Measurements from ENCODE around the gene BBIP1. TPM values are rescaled to one million over a fixed set of nuclear protein-coding genes. Genes with fewer than 3 reads are reported as not detected.
"Not testable (repeated sequence)": the region's sequence is repeated elsewhere in the genome, so short reads cannot be mapped to it uniquely, and the experiment has no call there.

BBIP1 gene
- total and polyA plus RNA-seq, 11 donors, result 19.3 to 32.4 (median 25.8) TPM

DNA sequence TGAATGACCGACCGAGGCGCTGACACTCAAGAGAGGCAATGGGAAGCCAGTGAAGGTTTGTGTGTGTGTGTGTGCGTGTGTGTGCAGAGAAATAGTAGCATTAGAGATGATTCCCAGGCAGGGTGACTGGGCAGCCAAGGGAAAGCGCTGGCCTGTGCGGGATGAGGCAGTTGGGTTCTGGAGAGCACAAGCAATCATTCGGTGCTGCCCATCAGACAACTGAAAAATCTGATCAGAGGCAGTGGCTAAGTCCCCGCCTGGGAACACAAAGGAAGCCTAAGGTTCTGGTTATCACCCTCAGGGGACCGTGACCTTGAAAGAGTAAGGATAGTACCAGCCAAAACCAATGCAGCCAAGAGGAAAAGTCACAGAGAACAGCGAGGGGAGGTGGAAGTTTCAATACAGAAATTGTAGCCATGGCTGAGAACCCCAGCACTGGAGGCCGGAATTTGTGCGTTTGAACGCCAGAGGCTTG lies 48.1 kb downstream of the BBIP1 start:
- 55 to 63% (median 61%) methylated on average over 13 of the region's 13 CpGs for WGBS, 4 donors
- intact Hi-C loops (cut with DNase I), result loop anchor here in 8 of 10 donors (1.0 to 10.0 kb wide), 10 partner anchors 34 to 366 kb away; no protein-coding TSS in a partner anchor

DNA sequence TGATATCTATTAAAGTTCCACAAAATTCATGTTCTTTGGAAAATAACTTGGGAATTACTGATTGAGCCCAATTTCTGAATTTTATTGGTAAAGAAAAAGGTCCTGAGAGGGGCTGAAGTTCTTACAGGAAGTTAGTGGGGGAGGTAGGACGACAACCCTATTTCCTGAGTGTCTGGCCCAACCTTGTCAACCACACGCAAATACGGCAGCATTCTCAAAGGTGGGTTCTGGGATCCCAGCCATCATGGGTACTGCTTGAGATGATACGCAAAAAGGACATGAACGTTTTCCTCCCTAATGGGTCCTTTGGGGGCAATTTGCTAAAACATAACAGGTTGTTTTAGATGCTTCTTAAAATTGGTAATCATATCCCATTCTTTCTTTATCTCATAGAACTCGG lies 50.0 kb downstream of the BBIP1 start:
- intact Hi-C loops (cut with DNase I), result loop anchor here in 2 of 10 donors (5.0 to 10.0 kb wide), 2 partner anchors 42 to 64 kb away; no protein-coding TSS in a partner anchor
- WGBS, 4 donors, result 62 to 74% (median 72%) methylated on average over 6 of the region's 6 CpGs
- H3K4me3 ChIP-seq, result peak overlapping the region in 1 of 12 donors; percentile 19
- peaks cover 0 to 82% (median 16%) of the 10 kb centered on the region in 12 donors for H3K4me1 ChIP-seq
- no peak for TF ChIP-seq CTCF (IDR thresholded peaks at IDR 0.05)
- TF ChIP-seq POLR2A (IDR thresholded peaks at IDR 0.05), result no peak
- ATAC-seq, result no peak
- no peaks in the 10 kb centered on the region for H3K27me3 ChIP-seq
- H3K36me3 ChIP-seq, result no peaks in the 10 kb centered on the region
- H3K27ac ChIP-seq, result peak overlapping the region in 1 of 12 donors; percentile 99
- no peak for DNase-seq
- no peaks in the 10 kb centered on the region for H3K9me3 ChIP-seq

More for the DNA sequence above, 48.1 kb downstream of the BBIP1 start:
- Histone ChIP-seq H3K9me3 (no peaks in the 10 kb centered on the region), H3K36me3 (peaks cover 0 to 3% (median 0%) of the 10 kb centered on the region in 9 donors), H3K27ac (peak overlapping the region; percentile 79 to 99 (median 95)), H3K4me3 (peak overlapping the region in 11 of 12 donors; percentile 68 to 100 (median 93)), H3K27me3 (no peaks in the 10 kb centered on the region), H3K4me1 (peaks cover 0 to 83% (median 18%) of the 10 kb centered on the region in 12 donors)
- no peak for TF ChIP-seq POLR2A (IDR thresholded peaks at IDR 0.05)
- no peak for TF ChIP-seq CTCF (IDR thresholded peaks at IDR 0.05)
- DNase-seq, result no peak
- ATAC-seq, result no peak

DNA sequence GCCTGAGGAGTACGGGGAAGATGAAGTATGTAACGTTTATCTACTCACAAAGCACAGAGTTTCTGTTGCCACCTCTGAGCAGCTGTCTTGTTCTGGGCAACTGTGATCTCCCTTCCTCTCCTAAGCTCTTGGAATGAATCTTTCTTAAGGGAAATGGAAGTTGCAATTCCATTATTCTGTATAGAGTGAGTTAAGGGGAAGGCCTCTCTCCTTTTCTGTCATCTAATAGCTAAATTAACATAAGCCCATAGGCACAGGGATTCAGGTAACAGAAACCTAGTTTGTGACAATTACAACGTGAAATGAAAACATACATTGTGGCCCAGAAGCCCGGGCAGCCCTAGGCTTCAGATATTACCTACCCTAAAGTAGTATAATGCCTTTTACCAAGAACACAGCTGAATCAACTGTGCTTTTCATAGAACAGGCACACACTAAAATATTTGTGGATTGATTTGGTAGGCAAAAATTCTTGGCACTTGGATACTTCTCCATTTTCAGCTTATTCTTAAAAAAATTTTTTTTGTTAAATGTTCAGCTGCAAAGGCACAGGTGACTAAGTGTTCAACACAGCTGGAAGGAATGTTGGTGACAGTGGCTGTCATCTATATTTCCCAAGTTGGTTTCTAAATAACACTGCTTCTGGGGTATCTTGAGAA lies 51.0 kb downstream of the BBIP1 start:
- Histone ChIP-seq H3K36me3 (no peaks in the 10 kb centered on the region), H3K4me3 (no peak overlapping the region), H3K9me3 (no peaks in the 10 kb centered on the region), H3K27me3 (no peaks in the 10 kb centered on the region), H3K4me1 (peaks cover 0 to 84% (median 13%) of the 10 kb centered on the region in 12 donors), H3K27ac (peak overlapping the region in 4 of 12 donors; percentile 5 to 99 (median 14))
- TF ChIP-seq CTCF (IDR thresholded peaks at IDR 0.05), result no peak
- TF ChIP-seq POLR2A (IDR thresholded peaks at IDR 0.05), result no peak
- WGBS, 4 donors, result 81 to 90% (median 85%) methylated on average over 4 of the region's 4 CpGs
- DNase-seq, result no peak
- intact Hi-C loops (cut with DNase I), result loop anchor here in 2 of 10 donors (5.0 to 10.0 kb wide), 2 partner anchors 41 to 63 kb away; no protein-coding TSS in a partner anchor
- ATAC-seq, result no peak

DNA sequence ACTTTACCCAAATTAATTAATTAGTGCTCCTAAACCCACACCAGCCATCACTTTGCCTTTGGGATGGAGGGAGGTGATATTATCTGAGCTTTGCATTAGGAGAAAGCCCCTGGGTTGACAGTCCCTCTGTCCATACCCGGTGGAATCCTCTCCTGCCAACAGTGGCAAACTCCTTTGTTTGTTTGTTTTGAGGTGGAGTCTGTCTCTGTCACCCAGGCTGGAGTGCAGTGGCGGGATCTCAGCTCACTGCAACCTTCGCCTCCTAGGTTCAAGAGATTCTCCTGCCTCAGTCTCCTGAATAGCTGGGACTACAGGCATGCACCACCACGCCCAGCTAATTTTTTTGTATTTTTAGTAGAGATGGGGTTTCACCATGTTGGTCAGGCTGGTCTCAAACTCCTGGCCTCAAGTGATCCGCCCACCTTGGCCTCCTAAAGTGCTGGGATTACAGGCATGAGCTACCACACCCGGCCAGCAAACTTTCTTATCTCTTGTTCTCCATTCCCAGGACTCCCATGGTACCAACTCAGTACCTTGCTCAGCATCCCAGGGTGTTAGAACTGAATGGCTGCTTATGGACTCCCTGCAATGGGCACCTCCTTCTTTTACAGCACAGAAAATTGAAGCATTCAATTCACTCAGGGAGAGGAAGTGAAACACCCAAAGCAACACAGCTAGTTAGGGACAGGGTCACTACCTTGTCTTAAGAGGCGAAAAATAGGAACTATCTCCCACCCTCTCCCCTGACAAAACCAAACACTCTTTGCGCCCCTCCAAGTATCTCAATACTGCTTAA lies 51.8 kb downstream of the BBIP1 start:
- ATAC-seq, H3K4me3 ChIP-seq, DNase-seq, H3K9me3 ChIP-seq, H3K36me3 ChIP-seq, H3K27me3 ChIP-seq: not testable (repeated sequence)
- peak overlapping the region in 3 of 12 donors; percentile 5 to 99 (median 9) for H3K27ac ChIP-seq
- H3K4me1 ChIP-seq, result peaks cover 0 to 91% (median 13%) of the 10 kb centered on the region in 12 donors
- intact Hi-C loops (cut with DNase I), result loop anchor here in 2 of 10 donors (5.0 to 10.0 kb wide), 2 partner anchors 40 to 62 kb away; no protein-coding TSS in a partner anchor
- WGBS, 4 donors, result 80 to 88% (median 87%) methylated on average over 8 of the region's 8 CpGs

Data from heart left ventricle (tissue), 16 donors.